Measurements from ENCODE around the gene RNF169. TPM values are rescaled to one million over a fixed set of nuclear protein-coding genes. Genes with fewer than 3 reads are reported as not detected.

The RNF169 gene
- total RNA-seq, 1 donor from 2014 or later: 16.3 TPM

DNA sequence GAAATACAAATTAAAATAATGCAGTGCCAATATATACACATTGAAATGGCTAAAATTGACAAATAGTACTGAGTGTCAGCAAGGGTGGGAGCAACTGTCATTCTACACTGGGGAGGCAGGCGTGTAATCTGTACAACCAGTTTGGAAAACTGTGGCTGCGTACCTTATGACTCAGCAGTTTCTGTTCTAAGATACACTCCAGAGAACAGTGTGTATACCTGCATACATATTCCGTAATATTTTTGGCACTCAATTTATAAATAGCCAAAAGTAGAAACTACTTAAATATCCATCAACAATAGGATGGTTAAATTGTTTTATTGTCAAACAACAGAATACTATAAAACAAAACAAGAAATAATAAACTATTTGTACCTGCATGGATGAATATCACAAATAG, 57.6 kb downstream of the RNF169 start:
- Histone ChIP-seq H3K36me3 (ENCODE audit: control insufficient read depth, insufficient read depth, low read length) (no peaks in the 10 kb centered on the region), H3K27me3 (ENCODE audit: control insufficient read depth, insufficient read depth, low read length) (no peaks in the 10 kb centered on the region), H3K4me3 (ENCODE audit: low read depth, low read length) (no peak overlapping the region)
- DNase-seq (ENCODE audit: low read depth): no peak
- TF ChIP-seq, protein P1, sequence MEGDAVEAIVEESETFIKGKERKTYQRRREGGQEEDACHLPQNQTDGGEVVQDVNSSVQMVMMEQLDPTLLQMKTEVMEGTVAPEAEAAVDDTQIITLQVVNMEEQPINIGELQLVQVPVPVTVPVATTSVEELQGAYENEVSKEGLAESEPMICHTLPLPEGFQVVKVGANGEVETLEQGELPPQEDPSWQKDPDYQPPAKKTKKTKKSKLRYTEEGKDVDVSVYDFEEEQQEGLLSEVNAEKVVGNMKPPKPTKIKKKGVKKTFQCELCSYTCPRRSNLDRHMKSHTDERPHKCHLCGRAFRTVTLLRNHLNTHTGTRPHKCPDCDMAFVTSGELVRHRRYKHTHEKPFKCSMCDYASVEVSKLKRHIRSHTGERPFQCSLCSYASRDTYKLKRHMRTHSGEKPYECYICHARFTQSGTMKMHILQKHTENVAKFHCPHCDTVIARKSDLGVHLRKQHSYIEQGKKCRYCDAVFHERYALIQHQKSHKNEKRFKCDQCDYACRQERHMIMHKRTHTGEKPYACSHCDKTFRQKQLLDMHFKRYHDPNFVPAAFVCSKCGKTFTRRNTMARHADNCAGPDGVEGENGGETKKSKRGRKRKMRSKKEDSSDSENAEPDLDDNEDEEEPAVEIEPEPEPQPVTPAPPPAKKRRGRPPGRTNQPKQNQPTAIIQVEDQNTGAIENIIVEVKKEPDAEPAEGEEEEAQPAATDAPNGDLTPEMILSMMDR (IDR thresholded peaks at IDR 0.05; ENCODE audit: insufficient read depth, low read length, poor library complexity, severe bottlenecking): no peak

DNA sequence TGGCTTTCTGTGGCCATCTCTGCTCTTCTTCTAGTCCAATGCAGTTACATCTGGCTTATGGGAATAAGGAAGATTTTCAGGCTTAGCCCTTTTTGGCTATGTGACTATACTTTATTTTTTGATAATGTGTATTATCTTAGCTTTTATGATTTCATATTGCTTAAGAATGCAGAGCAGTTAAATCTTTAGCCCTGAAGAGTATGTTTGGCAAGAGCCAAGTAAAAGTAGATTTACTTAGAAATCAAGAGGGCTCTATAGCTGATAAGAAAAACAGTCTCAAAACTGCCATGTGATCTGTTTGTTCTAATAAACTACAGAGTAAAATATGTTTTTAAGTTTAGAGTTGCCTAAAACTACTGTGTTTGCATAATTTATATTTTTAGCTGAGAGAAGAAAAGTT, 61.2 kb downstream of the RNF169 start:
- no peaks in the 10 kb centered on the region for H3K36me3 ChIP-seq (ENCODE audit: control insufficient read depth, insufficient read depth, low read length)
- no peak for DNase-seq (ENCODE audit: low read depth)
- TF ChIP-seq, protein P1 (IDR thresholded peaks at IDR 0.05; ENCODE audit: insufficient read depth, low read length, poor library complexity, severe bottlenecking): no peak
- H3K27me3 ChIP-seq (ENCODE audit: control insufficient read depth, insufficient read depth, low read length): no peaks in the 10 kb centered on the region
- no peak overlapping the region for H3K4me3 ChIP-seq (ENCODE audit: low read depth, low read length)

DNA sequence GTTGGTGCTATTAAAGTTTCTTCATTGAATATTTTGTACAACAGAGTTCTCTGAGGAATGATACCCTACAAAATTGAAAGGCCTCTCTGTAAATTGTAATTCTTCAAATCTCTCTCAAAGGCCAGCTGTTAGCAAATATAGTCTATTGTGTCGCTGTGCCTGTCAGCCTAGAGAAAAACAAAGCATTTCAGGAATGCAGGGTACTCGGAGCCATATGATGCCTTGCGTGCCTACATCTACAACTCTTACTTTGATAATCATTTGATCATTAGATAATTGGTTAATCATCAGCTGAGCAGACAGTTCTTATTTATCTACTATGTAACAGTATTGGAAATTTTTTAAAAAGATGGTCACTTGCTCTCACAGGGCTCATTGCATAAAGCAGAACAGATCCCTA, 67.3 kb downstream of the RNF169 start:
- TF ChIP-seq, protein P1 (IDR thresholded peaks at IDR 0.05; ENCODE audit: insufficient read depth, low read length, poor library complexity, severe bottlenecking): no peak
- H3K36me3 ChIP-seq (ENCODE audit: control insufficient read depth, insufficient read depth, low read length): no peaks in the 10 kb centered on the region
- DNase-seq (ENCODE audit: low read depth): no peak

DNA sequence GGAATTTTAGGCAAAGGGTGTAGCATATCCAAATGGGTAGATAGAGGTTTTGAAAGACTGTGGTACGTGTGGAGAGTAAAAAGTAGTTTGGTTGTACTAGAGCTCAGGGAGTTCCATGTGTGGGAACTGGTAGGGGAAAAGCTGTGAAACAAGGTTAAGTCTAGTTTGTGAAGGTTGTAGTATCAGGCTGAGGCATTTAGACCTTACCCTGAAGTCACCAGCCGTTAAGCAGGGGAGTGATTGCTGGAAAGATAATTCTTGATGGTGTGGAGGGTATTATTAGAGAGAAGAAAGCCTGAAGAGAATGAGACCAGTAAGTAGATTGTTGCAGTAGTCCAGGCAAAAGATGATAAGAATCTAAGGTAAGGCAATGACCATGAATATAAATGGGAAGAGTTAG, 68.0 kb downstream of the RNF169 start:
- Histone ChIP-seq H3K4me3 (ENCODE audit: low read depth, low read length) (no peak overlapping the region), H3K36me3 (ENCODE audit: control insufficient read depth, insufficient read depth, low read length) (no peaks in the 10 kb centered on the region), H3K27me3 (ENCODE audit: control insufficient read depth, insufficient read depth, low read length) (no peaks in the 10 kb centered on the region)
- no peak for DNase-seq (ENCODE audit: low read depth)
- TF ChIP-seq, protein P1 (IDR thresholded peaks at IDR 0.05; ENCODE audit: insufficient read depth, low read length, poor library complexity, severe bottlenecking): no peak

More for the DNA sequence above, 67.3 kb downstream of the RNF169 start:
- no peaks in the 10 kb centered on the region for H3K27me3 ChIP-seq (ENCODE audit: control insufficient read depth, insufficient read depth, low read length)
- H3K4me3 ChIP-seq (ENCODE audit: low read depth, low read length): no peak overlapping the region

DNA sequence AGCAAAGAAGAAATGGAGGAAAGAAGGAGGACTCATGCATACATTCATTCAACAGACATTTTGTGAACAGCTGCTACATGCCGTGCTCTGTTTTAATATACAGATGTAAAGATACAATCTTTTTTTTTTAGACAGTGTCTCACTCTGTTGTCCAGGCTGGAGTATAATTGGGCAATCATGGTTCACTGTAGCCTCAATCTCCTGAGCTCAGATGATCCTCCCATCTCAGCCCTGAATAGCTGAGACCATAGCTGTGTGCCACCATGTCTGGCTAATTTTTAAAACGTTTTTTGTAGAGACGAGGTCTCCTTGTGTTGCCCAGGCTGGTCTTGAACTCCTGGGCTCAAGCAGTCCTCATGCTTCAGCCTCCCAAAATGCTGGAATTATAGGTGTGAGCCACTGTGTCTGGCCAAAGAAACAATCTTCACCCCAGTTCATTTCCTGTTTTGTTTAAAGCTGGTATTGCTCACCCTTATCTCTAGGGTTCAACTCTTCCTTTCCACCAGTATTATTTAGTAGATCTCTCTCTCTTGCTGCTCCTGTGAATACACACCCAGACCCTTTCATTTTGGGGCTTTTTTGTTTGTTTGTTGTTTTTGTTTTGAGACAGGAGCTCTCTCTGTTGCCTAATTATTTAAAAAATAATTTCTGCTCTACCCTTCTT, 69.8 kb downstream of the RNF169 start:
- TF ChIP-seq, protein P1 (IDR thresholded peaks at IDR 0.05; ENCODE audit: insufficient read depth, low read length, poor library complexity, severe bottlenecking): no peak
- Histone ChIP-seq H3K36me3 (ENCODE audit: control insufficient read depth, insufficient read depth, low read length) (no peaks in the 10 kb centered on the region), H3K4me3 (ENCODE audit: low read depth, low read length) (no peak overlapping the region), H3K27me3 (ENCODE audit: control insufficient read depth, insufficient read depth, low read length) (no peaks in the 10 kb centered on the region)
- DNase-seq (ENCODE audit: low read depth): no peak

DNA sequence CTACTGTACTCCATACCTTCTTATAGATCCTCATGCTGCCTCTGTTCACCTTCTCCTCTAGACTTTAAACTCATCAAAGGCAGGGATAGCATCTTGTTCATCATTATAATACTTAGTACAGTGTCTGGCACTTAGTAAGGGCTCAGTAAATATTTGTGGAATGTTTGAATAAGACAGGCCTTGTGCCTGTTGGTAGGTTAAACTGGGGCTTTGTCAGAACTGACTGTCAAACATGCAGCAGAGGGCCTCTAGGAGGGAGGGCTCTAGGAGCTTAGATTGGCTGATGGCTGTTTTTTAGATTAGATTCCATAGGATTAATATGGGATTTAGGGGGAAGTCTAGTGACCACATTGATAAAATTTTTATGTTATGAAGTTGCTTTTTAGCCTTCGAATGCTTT, 70.8 kb downstream of the RNF169 start:
- Histone ChIP-seq H3K4me3 (ENCODE audit: low read depth, low read length) (no peak overlapping the region), H3K27me3 (ENCODE audit: control insufficient read depth, insufficient read depth, low read length) (no peaks in the 10 kb centered on the region), H3K36me3 (ENCODE audit: control insufficient read depth, insufficient read depth, low read length) (no peaks in the 10 kb centered on the region)
- TF ChIP-seq, protein P1 (IDR thresholded peaks at IDR 0.05; ENCODE audit: insufficient read depth, low read length, poor library complexity, severe bottlenecking): no peak
- DNase-seq (ENCODE audit: low read depth): no peak
